ENCODE data around the gene INAFM2. TPM values are rescaled to one million over a fixed set of nuclear protein-coding genes. Genes with fewer than 3 reads are reported as not detected.

The INAFM2 gene
- total and polyA plus RNA-seq, 9 of the 15 experiments (the other 6 are each of a cell fraction or from before 2014, with no cell fraction given) = 11.8 to 43.1 (median 27.2) TPM

DNA sequence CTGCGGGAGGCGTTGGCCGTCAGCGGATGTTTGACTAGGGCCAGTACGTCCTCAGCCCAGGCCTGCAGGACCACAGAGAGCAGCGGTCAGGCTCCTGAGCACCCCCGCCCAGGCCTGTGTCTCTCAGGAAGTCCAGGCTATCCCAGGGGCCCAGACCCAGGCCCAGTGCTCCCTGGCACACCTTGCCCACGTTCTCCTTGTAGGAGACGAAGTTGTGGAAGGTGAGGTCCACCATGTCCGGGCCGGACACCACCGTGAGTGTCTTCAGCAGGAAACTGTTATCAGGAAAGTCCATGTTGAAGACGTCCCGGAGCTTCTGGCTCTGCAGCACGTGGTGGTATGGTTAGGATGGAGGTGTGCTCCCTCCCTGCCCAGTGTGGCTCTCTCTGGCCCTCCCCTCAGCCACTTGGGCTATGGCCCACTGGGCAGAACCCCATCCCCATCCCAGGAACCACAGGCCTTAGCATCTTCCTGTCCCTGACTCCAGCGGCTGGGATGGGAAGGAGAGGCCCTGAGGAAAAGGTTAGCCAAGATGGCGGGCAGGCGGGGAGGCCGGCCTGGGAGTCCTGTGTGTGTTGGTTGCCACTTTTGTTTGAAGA is 21.1 kb upstream of the INAFM2 start (continued):
- TF ChIP-seq, protein P1, sequence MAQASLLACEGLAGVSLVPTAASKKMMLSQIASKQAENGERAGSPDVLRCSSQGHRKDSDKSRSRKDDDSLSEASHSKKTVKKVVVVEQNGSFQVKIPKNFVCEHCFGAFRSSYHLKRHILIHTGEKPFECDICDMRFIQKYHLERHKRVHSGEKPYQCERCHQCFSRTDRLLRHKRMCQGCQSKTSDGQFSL (CRISPR knock-in tag; IDR thresholded peaks at IDR 0.05) = peak; percentile 16; the same call in 1 of the 2 replicates
- TF ChIP-seq, protein P1 (tag; IDR thresholded peaks at IDR 0.05) = no peak
- no peak for TF ChIP-seq MAFG (tag; conservative IDR thresholded peaks at IDR 0.05)

DNA sequence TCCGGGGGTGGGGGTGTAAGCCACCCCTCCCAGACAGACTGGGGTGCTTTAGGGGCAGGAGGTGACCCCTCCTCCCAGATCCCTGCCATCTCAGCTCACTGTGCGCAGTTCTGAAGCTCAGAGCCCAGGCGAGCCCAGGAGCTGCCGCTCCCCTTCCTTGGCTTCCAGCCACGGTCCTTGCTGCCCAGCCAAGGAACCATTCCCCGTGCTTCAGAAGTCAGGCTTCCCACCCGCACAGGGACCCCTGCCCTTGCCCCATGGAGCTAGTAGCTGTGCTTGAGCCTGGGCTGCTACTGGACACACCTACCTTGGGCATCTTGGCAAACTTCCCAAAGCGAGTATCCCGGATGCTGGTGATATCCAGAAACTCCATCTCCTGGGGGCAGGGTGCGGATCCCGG is 20.5 kb upstream of the INAFM2 start:
- no TSS peak for BruUV-seq (replicated peaks)
- Histone ChIP-seq H3K27ac (ENCODE audit: extremely low read depth, low read depth, low read length) (no peak overlapping the region), H3K9me1 (ENCODE audit: control insufficient read depth, insufficient read depth, low read length) (no peaks in the 10 kb centered on the region), H3K9me3 (replicated peaks; ENCODE audit: control insufficient read depth, insufficient read depth, low read depth, low read length) (no peaks in the 10 kb centered on the region), H3K4me1 (replicated peaks in 1 of 2; ENCODE audit: control insufficient read depth in 2 of 2, insufficient read depth in 2 of 2, low read length in 2 of 2) (peaks cover 23 to 37% of the 10 kb centered on the region in 2 experiments), H3K27me3 (ENCODE audit: control insufficient read depth in 2 of 2, insufficient read depth in 2 of 2, low read length in 2 of 2) (no peaks in the 10 kb centered on the region), H3K4me3 (no peak overlapping the region), H3K9ac (ENCODE audit: insufficient read depth in 1 of 2, low read depth in 2 of 2, low read length in 2 of 2) (no peak overlapping the region; a peak in 1 of 4 replicates), H4K20me1 (replicated peaks; ENCODE audit: control insufficient read depth, insufficient read depth, low read length) (no peaks in the 10 kb centered on the region), H2AFZ (ENCODE audit: low read depth, low read length) (no peak overlapping the region), H3K79me2 (ENCODE audit: control insufficient read depth, insufficient read depth, low read length) (no peaks in the 10 kb centered on the region), H3K4me2 (ENCODE audit: insufficient read depth, low read length) (no peak overlapping the region), H3K36me3 (ENCODE audit: control insufficient read depth, insufficient read depth, low read length) (no peaks in the 10 kb centered on the region)
- ChIA-PET POLR2A (interaction anchor here (0.8 to 1.2 kb wide), 2 partner anchors 9 to 38 kb away, joined by 3 to 4 read pairs; no protein-coding TSS in a partner anchor), CTCF (ENCODE audit: low intra/inter-chr PET ratio) (no interaction called here)
- in situ Hi-C loops (cut with MboI) = no loop called here
- no peak for DNase-seq (ENCODE audit: extremely low read depth in 1 of 4, low spot score in 3 of 4)
- 78% methylated on average over 6 of the region's 11 CpGs for WGBS (ENCODE audit: insufficient coverage, low coverage, missing lambda C conversion rate)
- no peak for ATAC-seq
- FAIRE-seq = no peak
- intact Hi-C loops (cut with micrococcal nuclease) = no loop called here
- TF ChIP-seq L3MBTL2 (IDR thresholded peaks at IDR 0.05) (no peak), MYC (IDR thresholded peaks at IDR 0.05; ENCODE audit: low read depth, low read length) (no peak), MYC (CRISPR knock-in tag; IDR thresholded peaks at IDR 0.05; ENCODE audit: borderline replicate concordance, low read depth) (no peak), ZNF444 (CRISPR knock-in tag; IDR thresholded peaks at IDR 0.05) (no peak), ZNF184 (CRISPR knock-in tag; IDR thresholded peaks at IDR 0.05) (no peak), CCAR2 (IDR thresholded peaks at IDR 0.05; ENCODE audit: low read depth, low read length) (no peak)
- TF ChIP-seq, protein P2, sequence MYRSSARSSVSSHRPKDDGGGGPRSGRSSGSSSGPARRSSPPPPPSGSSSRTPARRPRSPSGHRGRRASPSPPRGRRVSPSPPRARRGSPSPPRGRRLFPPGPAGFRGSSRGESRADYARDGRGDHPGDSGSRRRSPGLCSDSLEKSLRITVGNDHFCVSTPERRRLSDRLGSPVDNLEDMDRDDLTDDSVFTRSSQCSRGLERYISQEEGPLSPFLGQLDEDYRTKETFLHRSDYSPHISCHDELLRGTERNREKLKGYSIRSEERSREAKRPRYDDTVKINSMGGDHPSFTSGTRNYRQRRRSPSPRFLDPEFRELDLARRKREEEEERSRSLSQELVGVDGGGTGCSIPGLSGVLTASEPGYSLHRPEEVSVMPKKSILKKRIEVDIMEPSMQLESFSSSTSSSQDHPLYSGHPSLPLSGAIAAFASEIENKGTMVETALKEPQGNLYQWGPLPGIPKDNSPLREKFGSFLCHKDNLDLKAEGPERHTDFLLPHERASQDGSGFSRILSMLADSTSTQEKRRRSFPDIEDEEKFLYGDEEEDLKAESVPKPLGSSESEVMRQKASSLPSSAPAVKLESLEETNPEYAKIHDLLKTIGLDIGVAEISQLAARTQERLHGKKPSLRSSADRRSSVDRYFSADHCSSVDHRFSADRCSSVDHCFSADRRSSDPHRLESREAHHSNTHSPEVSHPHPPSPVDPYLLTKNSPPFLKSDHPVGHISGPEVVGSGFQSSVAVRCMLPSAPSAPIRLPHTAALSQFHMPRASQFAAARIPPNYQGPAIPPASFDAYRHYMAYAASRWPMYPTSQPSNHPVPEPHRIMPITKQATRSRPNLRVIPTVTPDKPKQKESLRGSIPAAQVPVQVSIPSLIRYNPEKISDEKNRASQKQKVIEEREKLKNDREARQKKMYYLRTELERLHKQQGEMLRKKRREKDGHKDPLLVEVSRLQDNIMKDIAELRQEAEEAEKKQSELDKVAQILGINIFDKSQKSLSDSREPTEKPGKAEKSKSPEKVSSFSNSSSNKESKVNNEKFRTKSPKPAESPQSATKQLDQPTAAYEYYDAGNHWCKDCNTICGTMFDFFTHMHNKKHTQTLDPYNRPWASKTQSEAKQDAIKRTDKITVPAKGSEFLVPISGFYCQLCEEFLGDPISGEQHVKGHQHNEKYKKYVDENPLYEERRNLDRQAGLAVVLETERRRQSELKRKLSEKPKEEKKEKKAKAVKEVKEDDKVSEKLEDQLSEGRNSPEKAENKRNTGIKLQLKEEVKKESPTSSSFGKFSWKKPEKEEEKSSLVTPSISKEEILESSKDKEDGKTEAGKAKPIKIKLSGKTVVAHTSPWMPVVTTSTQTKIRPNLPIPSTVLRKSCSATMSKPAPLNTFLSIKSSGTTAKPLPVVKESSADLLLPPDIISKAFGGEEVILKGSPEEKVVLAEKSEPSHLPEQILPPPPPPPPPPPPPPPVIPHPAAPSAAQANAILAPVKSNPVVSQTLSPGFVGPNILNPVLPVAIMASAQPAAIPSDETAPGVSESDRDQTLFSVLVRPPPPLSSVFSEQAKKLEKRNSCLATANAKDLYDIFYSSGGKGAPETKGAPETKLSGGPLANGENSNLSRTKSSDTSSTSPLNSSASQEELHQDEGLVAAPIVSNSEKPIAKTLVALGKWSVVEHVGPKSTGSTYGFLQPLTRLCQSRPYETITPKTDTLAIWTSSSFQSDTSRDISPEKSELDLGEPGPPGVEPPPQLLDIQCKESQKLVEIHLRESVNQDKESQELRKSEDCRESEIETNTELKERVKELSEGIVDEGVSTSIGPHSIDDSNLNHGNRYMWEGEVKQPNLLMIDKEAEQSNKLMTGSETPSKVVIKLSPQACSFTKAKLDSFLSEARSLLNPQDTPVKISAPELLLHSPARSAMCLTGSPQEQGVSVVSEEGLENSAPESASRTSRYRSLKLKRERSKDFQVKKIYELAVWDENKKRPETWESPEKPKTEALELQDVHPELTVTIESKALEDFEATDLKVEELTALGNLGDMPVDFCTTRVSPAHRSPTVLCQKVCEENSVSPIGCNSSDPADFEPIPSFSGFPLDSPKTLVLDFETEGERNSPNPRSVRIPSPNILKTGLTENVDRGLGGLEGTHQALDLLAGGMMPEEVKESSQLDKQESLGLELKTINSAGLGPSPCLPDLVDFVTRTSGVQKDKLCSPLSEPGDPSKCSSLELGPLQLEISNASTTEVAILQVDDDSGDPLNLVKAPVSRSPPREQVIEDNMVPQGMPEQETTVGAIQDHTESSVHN (IDR thresholded peaks at IDR 0.05; ENCODE audit: borderline replicate concordance in 1 of 2, low read depth in 1 of 2) = no peak

Data from K562 (cell line).